Spleen (tissue), 7 donors: ENCODE data around the gene MINK1.

ENCODE experiments used
- CTCF ChIP-seq, 11 experiments: fragments of 200-600 bp in 7 of 11; fragments of 450-650 bp in 4 of 11; sonication (generic) in 4 of 11; IDR thresholded peaks in 8 of 11; conservative IDR thresholded peaks in 3 of 11; 1 replicate in 7 of 11; 2 replicates in 4 of 11; pipeline versions ENCODE4 v1.4.0 to v1.8.0; 2016 to 2021; ENCODE audit warnings: antibody characterized with exemption in 11 of 11, inconsistent platforms in 4 of 11, mild to moderate bottlenecking in 1 of 11
- POLR2A ChIP-seq, 3 donors: fragments of 450-650 bp; IDR thresholded peaks; one replicate each; pipeline ENCODE4 v1.5.1; 2017; ENCODE audit warnings: antibody characterized with exemption in 3 of 3, mild to moderate bottlenecking in 1 of 3
- POLR2AphosphoS5 ChIP-seq, 3 donors: sonication (generic); formaldehyde crosslinking; IDR thresholded peaks; one replicate each; pipeline ENCODE4 v1.5.1; 2017; ENCODE audit warnings: antibody characterized with exemption in 3 of 3
- donor health status: DM: no; HTN: no; CAD: no; lungs with moderate emphysema.
- donor health status: DM: no; HTN: no; CAD: no.
- donor health status: DM: no; HTN: no; CAD: no.

DNA sequence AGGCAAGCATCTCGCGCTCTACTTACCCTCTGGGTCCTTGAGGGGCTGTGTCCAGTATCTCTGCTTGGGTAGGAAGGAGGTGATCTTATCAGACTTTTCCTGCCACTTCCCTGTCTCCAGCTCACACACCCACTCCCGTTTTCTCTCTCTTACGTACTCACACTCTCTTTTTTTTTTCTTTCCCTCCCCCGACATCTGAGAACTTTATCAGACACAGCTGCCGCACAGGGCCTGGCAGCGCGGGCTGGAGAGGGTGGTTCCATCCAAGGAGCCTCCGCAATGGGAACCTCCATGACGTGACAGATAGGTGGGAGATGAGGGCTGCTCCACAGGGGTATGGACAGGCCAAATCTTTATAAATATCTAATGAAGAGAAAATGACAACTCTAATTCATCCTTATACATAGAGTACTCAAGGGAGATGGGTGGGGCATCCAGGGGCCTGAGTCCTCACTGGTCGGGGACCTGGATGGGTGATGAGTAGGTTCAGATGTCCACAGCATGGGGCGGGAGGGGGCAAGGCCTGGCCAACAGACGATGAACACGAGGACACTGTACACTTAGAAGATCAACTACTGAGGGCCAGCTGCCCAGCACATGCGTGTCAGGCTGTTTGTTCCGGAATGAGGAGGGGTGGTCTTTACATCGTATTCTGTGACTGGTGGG, 23.3 kb downstream of the MINK1 start:
- TF ChIP-seq CTCF (IDR thresholded peaks at IDR 0.05 in 8 of 11, conservative IDR thresholded peaks at IDR 0.05 in 3 of 11) (no peak), POLR2A (IDR thresholded peaks at IDR 0.05) (no peak), POLR2AphosphoS5 (IDR thresholded peaks at IDR 0.05) (no peak)
